Measurements from ENCODE around the gene CHPF2.

Gene CHPF2

DNA sequence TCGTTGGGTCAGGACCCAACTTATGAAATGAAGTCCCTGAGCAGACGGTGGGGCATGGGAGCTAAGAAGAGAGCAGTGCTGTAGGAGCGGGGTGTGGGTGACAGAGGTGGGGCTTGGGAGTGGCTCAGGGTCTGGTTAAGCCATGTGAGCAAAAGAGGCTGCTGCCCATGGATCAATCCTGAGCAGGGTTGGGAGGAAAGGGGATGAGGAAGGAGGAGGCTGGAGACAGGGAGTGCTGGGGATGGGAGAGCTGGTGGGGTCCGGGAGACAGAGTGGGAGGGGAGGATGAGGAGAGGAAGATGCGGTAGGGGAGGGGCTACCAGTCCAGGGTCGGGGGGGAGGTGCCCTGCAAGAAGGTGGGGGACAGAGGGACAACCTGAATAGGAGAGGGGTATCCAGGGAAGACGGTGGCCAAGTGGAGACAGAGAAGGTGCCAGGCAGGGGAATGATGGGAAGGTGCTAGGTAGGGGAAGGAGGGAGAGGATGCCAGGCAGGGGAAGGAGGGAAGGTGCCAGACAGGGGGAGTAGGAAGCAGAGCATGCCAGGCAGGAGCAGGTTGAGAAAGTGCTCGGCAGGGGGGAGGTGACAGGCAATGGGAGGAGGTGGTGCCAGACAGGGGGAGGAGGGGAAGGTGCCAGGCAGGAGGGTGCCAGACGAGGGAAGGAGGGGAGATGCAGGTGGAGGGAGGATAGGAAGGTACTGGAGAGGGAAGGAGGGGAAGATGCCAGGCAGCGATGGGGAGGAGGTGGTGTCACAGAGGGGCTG is 43.7 kb downstream of the CHPF2 start:
- DNase-seq (ENCODE audit: low read depth): no peak
- H3K4me3 ChIP-seq (ENCODE audit: low read depth, low read length): peak overlapping the region; percentile 47

DNA sequence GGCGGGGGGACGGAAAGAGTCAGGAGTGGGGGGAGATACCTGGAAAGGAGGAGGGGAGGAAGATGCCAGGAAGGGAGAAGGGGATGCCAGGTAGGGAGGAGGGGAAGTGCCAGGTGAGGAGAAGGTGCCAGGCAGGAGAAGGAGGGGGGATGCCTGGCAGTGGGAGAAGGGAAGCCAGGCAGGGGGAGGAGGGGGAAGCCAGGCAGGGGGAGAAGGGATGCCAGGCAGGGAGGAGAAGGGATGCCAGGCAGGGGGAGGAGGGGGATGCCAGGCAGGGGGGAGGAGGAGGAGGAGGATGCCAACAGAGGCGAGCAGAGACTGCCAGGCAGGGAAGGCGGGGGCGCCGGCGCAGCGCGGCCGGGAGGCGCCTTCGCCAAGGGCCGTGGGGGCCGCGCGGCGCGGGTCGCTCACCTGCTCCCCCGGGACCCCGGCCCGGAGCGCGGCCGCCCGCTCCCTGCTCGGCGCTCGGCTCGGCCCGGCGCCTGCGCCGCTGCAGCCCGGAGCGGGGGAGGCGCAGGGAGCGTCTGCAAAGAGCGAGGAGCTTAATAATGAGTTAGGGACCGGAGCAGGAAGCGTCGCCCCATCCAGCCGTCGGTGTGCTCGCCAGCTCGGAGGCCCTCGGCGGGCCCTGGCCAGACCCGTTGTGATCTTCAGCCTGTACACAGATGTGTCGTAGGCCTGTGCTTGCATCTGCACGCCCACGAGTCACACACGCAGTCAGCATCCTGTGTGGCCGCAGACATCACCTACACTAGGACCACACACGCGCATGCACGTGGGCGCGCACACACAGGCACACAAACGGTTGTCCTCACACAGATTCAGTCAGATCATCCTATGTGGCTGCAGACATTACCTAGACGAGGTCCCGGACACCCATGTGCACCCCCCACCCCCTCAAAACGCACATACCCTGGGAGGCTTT is 44.6 kb downstream of the CHPF2 start:
- peak; percentile 24 for DNase-seq (ENCODE audit: low read depth)
- H3K4me3 ChIP-seq (ENCODE audit: low read depth, low read length): peak overlapping the region; percentile 47

DNA sequence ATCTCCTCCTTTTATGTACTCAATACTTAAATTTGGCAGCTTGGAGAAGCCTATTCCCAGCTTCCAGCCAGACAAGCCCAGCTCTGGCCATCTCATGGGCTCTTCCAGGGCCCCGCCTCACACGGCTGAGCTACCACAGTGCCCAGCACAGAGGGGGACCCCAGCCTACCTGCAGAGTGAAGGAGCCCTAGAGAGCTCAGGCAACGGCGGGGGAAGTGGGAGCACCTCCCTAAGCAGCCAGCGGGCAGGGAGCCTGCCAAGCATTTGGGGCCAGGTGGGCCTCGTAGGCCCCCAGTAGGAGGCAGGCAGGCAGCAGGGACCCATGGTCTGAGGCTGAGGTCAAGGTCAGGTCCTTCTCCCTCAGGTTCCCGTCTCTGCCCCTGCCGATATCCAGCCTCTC is 45.3 kb downstream of the CHPF2 start:
- H3K4me3 ChIP-seq (ENCODE audit: low read depth, low read length): peak overlapping the region; percentile 47
- DNase-seq (ENCODE audit: low read depth): no peak

DNA sequence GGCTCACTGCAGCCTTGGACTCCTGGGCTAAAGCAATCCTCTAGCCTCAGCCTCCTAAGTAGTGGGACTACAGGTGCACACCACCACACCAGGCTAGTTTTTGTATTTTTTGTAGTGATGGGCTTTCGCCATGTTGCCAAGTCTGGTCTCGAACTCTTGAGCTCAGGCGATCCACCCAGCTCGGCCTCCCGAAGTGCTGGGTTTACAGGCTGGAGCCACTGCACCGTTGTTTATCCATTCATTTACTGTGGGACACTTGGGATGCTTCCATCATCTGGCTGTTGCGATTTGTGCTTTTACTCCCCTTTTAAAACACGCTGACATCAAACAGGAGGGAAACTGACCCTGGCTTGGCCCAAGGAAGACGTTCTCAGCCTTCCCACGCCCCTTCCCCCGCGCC is 46.7 kb downstream of the CHPF2 start:
- DNase-seq (ENCODE audit: low read depth): no peak
- no peak overlapping the region for H3K4me3 ChIP-seq (ENCODE audit: low read depth, low read length)

DNA sequence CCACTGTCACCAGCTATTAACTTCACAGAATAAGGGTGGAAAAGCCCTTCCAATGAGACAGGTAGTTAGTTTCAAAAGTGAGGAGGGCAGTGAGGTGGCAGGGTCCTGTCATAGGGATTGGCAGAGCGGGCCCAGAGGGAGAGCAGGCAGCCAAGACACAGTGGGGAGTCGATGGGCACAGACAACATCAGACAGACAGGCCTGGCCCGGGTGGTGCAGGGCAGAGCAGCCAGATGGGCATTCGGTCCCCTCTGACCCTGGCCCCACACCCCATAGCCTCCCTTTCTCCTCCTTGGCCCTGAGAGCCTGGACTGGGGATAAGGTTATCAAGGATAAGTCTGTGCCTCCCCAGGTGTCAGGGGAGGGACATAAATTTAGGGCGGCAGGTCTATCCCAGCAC is 47.6 kb downstream of the CHPF2 start:
- DNase-seq (ENCODE audit: low read depth): no peak
- no peak overlapping the region for H3K4me3 ChIP-seq (ENCODE audit: low read depth, low read length)

DNA sequence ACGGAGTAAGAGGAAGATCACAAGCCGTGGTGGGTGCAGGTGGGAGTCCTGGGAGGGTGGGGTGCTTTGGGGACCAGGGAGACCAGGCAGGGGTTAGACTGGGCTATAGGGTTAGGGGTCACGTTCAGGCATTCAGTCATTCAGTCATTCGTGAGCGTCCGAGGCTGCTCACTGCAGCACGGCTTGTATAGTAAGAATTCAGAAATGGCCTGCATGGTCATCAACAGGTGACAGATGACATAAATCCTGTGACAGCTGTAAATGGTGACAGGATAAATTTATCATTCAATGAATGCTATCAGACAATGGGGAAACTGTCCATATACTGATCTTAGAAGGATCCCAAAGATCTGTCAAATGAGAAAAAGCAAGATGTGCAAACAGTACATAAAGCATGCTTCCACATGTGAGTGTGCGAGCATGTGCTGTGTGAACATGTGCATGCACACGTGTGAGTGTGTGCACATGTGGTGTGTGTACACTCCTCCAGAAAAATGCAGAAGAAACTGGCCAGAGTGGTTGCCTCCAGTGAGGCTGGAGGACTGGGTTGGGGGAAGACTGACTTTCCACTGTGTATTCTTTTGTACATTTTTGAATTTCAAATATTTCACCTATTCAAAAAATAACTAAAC is 48.2 kb downstream of the CHPF2 start:
- H3K4me3 ChIP-seq (ENCODE audit: low read depth, low read length): no peak overlapping the region
- DNase-seq (ENCODE audit: low read depth): no peak

DNA sequence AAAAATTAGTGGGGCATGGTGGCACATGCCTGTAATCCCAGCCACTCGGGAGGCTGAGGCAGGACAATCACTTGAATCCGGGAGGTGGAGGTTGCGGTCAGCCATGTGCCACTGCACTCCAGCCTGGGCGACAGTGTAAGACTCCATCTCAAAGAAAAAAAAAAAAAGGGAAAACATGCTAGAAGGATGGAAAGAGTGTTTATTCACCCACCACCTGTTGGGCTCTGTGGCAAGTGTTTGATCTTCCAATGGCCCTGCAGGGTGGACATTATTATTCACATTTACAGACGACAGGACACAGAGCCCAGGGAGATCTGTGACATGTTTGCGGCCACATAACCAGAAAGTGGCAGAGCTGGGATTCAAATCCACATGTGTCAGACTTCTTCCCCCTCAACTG is 49.4 kb downstream of the CHPF2 start:
- H3K4me3 ChIP-seq (ENCODE audit: low read depth, low read length): no peak overlapping the region
- DNase-seq (ENCODE audit: low read depth): no peak

DNA sequence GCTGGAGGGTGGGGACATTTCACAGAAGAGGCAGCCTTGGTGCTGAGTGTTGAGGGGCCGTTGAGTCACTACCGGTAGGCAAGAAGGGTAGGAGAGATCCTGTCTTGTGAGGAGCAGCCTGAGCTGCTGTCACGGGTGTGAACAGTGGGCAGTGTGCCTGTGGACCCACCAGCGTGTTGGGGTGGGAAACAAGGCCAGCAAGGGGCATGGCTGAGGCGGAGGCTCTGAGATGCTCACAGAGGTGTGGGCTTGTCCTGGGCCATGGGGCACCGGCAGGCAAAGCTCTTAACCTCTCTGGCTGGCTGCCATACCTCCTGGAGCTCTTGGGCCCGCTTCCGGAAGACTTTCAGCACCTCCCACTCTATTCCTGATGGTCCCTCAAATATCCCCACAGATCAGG is 49.8 kb downstream of the CHPF2 start:
- no peak overlapping the region for H3K4me3 ChIP-seq (ENCODE audit: low read depth, low read length)
- no peak for DNase-seq (ENCODE audit: low read depth)

DNA sequence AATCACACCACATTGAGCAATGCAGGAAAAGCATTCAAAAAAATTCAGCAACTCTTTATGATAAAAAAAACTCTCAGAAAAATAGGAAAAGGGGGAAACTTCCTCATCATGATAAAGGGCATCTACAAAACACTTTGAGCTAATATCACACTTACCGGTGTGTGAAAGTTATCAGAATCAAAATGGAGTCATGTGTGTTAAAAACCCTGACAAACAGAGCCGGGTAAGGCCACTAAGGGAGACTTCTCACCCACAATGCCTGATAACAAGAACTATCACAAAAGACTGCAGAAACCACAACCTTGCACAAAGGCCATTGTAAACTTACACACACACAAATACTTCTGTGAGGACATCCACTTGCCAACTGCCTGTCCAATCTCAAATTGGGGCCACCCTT is 51.0 kb downstream of the CHPF2 start:
- H3K4me3 ChIP-seq (ENCODE audit: low read depth, low read length): no peak overlapping the region
- no peak for DNase-seq (ENCODE audit: low read depth)

DNA sequence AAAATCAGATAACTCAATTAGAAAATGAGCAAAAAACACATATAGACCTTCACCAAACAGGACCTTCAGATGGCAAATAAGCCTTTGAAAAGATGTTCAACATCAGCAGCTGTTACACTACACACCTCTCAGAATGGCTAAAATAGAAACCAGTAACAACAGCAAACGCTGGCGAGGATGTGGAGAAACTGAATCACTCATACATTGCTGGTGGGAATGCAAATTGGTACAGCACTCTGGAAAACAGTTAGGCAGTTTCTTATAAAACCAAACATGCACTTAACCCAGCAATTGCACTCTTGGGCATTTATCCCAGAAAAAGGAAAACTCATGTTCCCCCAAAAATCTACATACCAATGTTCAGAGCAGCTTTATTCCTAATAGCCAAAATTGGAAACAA is 53.9 kb downstream of the CHPF2 start:
- no peak overlapping the region for H3K4me3 ChIP-seq (ENCODE audit: low read depth, low read length)
- DNase-seq (ENCODE audit: low read depth): no peak

Data from skeletal muscle cell (primary cell).